HepG2 (cell line): Measurements from ENCODE around the gene HPS1.

ENCODE experiments used
- PHF8 ChIP-seq: sonication (generic); formaldehyde crosslinking; IDR thresholded peaks from 2 replicates; pipeline ENCODE4 v1.5.0; 2020; ENCODE audit warnings: missing genetic modification reagents
- POLR2A ChIP-seq, 2 experiments: IDR thresholded peaks; 2 replicates each; pipeline ENCODE4 v1.6.1; 2011; ENCODE audit warnings: low read depth in 2 of 2, low read length in 2 of 2, mild to moderate bottlenecking in 1 of 2, moderate library complexity in 1 of 2; ENCODE audit not compliant: insufficient read depth in 1 of 2
- RFX5 ChIP-seq: IDR thresholded peaks from 2 replicates; pipeline ENCODE4 v1.6.1; 2011; ENCODE audit warnings: low read depth, low read length, improper control_type of control experiment
- ZNF263 ChIP-seq: sonication (generic); formaldehyde crosslinking; IDR thresholded peaks from 2 replicates; pipeline ENCODE4 v1.4.0; 2020; ENCODE audit warnings: missing genetic modification reagents
- ZNF362 ChIP-seq: sonication (generic); formaldehyde crosslinking; IDR thresholded peaks from 2 replicates; pipeline ENCODE4 v1.4.0; 2020; ENCODE audit warnings: missing genetic modification reagents, mild to moderate bottlenecking, borderline replicate concordance
- TF ChIP-seq, protein P1 (sequence below): sonication (generic); formaldehyde crosslinking; conservative IDR thresholded peaks from 2 replicates; pipeline ENCODE4 v1.8.0; 2022; ENCODE audit warnings: low read depth, missing genetic modification reagents

GRCh38 chr10:98470850-98471249 is 24.1 kb upstream of the HPS1 start:
- no peak for TF ChIP-seq ZNF263 (CRISPR knock-in tag)
- TF ChIP-seq RFX5, result no peak
- no peak for TF ChIP-seq ZNF362
- no peak for TF ChIP-seq POLR2A (IDR thresholded peaks at IDR 0.05; ENCODE audit: insufficient read depth in 1 of 2, low read depth in 2 of 2, low read length in 2 of 2)
- TF ChIP-seq PHF8 (CRISPR knock-in tag), result no peak
- TF ChIP-seq, protein P1, sequence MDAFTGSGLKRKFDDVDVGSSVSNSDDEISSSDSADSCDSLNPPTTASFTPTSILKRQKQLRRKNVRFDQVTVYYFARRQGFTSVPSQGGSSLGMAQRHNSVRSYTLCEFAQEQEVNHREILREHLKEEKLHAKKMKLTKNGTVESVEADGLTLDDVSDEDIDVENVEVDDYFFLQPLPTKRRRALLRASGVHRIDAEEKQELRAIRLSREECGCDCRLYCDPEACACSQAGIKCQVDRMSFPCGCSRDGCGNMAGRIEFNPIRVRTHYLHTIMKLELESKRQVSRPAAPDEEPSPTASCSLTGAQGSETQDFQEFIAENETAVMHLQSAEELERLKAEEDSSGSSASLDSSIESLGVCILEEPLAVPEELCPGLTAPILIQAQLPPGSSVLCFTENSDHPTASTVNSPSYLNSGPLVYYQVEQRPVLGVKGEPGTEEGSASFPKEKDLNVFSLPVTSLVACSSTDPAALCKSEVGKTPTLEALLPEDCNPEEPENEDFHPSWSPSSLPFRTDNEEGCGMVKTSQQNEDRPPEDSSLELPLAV, result no peak
